ENCODE data around the gene IGF2BP2.

The IGF2BP2 gene

DNA sequence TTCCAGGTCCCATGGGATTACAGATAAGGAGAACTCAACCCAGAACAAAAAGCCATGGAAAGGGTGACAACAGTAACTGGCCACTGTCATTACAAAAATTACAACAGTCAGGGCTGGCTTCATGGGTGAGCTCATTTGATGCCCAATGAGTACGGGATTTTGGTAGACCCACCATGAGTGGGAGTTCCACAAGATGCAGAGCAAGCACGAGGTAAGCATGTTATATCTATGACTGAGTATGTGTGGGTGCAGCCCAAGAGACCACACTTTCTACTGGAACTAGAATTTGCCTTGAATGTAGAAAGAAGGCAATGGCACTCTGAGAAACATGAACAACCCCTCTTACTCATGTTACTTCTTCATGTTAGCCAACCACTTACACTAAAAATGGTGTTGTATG is 83.3 kb downstream of the IGF2BP2 start:
- Histone ChIP-seq H3K4me1 (ENCODE audit: control insufficient read depth, low read depth, low read length) (peaks cover 22% of the 10 kb centered on the region), H3K9ac (ENCODE audit: low read length) (no peak overlapping the region), H3K36me3 (ENCODE audit: control insufficient read depth, low read depth, low read length) (no peaks in the 10 kb centered on the region), H3K27ac (ENCODE audit: low read length) (no peak overlapping the region), H3K4me3 (ENCODE audit: low read length) (no peak overlapping the region), H3K27me3 (ENCODE audit: control insufficient read depth, insufficient read depth, low read length) (no peaks in the 10 kb centered on the region), H3K9me3 (ENCODE audit: control insufficient read depth, low read depth, low read length) (no peaks in the 10 kb centered on the region)

DNA sequence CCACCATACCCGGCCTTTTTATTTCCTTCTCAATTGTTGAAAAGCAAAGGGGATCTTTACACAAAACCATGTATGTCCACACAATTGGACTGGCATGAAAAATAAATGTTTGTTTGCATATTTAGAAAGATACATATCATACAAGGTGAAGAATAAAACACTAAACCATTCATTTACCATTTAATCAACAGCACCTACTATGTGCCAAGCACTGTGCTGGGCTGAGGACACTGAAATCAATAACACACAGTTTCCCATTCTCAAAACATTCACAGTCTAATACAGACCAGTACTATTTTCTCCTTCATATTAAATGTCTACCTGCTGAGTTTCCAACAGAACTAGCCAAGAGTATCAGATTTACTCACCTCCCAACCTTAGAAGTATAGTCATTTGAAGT is 84.7 kb downstream of the IGF2BP2 start:
- H3K27me3 ChIP-seq (ENCODE audit: control insufficient read depth, insufficient read depth, low read length), result no peaks in the 10 kb centered on the region
- H3K4me3 ChIP-seq (ENCODE audit: low read length), result no peak overlapping the region
- no peak overlapping the region for H3K27ac ChIP-seq (ENCODE audit: low read length)
- no peak overlapping the region for H3K9ac ChIP-seq (ENCODE audit: low read length)
- H3K9me3 ChIP-seq (ENCODE audit: control insufficient read depth, low read depth, low read length), result no peaks in the 10 kb centered on the region
- peaks cover 9% of the 10 kb centered on the region for H3K4me1 ChIP-seq (ENCODE audit: control insufficient read depth, low read depth, low read length)
- no peaks in the 10 kb centered on the region for H3K36me3 ChIP-seq (ENCODE audit: control insufficient read depth, low read depth, low read length)

DNA sequence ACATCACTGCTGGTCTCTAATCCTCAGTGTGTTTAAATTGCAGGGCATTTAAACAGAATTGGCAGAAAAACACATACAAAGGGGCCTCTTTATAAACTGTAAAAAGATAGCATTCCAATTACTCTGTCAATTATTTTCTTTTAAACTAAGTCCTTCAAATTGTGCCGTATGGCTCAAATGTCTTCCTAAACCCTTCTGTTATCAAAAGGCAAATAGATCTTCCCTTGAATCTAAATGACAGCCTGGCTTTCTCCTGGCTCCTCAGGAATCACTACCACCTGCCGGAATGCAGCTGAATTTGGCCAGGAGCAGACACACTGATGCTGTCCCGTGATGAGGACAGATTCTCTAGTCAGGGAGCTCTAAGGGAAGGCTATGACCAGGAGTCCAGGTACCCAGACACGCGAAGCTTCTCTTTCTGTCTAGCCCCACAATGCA is 85.6 kb downstream of the IGF2BP2 start:
- H3K4me1 ChIP-seq (ENCODE audit: control insufficient read depth, low read depth, low read length), result peaks cover 12% of the 10 kb centered on the region
- no peak overlapping the region for H3K27ac ChIP-seq (ENCODE audit: low read length)
- no peaks in the 10 kb centered on the region for H3K9me3 ChIP-seq (ENCODE audit: control insufficient read depth, low read depth, low read length)
- no peaks in the 10 kb centered on the region for H3K27me3 ChIP-seq (ENCODE audit: control insufficient read depth, insufficient read depth, low read length)
- no peaks in the 10 kb centered on the region for H3K36me3 ChIP-seq (ENCODE audit: control insufficient read depth, low read depth, low read length)
- no peak overlapping the region for H3K4me3 ChIP-seq (ENCODE audit: low read length)
- no peak overlapping the region for H3K9ac ChIP-seq (ENCODE audit: low read length)

DNA sequence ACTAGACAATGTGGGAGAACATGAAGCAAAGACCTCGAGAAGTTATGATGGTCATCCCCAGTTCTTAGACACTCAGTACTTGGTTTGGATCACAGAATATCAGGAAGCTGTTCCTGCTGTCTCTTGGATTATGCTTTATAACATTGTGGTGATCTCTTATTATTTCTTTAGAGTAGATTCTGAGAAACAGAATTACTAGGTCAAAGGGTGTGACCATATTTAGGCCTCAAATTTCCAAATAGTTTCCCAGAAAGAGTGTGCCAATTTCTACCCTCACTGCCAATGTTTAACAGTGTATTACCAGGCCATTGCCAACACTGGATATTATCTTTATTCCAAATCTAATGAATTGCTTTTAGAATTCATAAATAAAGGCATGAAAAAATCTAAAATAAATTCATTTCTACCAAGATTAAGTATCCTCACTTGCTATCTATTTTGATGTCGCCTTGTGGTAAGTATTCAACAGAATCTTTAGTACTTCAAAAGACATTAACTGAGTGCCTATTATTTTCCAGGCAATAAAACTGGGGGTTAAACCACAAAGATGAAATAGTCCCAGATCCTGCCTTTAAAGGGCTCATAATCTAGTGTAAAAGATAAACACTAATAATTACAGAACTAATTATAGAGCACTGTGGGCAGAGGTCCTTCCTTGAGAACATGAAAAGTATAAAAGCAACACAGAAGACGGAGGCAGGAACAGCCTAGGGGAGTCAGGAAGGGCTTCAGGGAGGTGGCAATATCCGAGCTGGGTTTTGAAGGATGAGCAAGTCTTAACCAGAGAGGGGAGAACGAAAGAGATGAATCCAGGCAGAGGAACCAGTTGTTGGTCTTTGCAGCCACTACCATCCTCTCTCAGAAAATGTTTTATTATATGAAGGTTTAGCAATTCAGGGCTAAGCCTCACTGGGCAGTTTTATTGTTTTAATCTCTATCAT is 86.8 kb downstream of the IGF2BP2 start:
- Histone ChIP-seq H3K27me3 (ENCODE audit: control insufficient read depth, insufficient read depth, low read length) (no peaks in the 10 kb centered on the region), H3K9ac (ENCODE audit: low read length) (no peak overlapping the region), H3K36me3 (ENCODE audit: control insufficient read depth, low read depth, low read length) (no peaks in the 10 kb centered on the region), H3K27ac (ENCODE audit: low read length) (no peak overlapping the region), H3K9me3 (ENCODE audit: control insufficient read depth, low read depth, low read length) (no peaks in the 10 kb centered on the region), H3K4me3 (ENCODE audit: low read length) (no peak overlapping the region), H3K4me1 (ENCODE audit: control insufficient read depth, low read depth, low read length) (peaks cover 16% of the 10 kb centered on the region)

DNA sequence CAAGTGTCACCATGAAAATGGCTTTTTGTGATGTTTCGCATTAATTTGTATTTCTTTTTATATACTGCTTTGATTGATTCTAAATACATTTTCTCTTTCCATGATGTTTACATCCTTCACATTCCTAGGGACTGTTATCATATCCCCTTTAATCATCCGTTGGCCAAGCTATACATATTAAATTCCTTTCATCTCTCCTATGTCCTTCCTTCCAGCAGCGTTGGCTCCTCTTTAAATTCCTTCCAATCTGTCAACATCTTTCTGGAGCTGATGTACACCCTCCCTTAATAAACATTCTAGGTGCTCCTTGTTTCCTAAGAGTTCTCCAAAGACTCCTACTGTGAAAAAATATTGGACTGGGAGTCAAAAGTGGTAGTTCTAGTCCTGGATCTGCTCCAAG is 87.8 kb downstream of the IGF2BP2 start:
- no peaks in the 10 kb centered on the region for H3K36me3 ChIP-seq (ENCODE audit: control insufficient read depth, low read depth, low read length)
- no peak overlapping the region for H3K9ac ChIP-seq (ENCODE audit: low read length)
- H3K27ac ChIP-seq (ENCODE audit: low read length), result no peak overlapping the region
- no peaks in the 10 kb centered on the region for H3K9me3 ChIP-seq (ENCODE audit: control insufficient read depth, low read depth, low read length)
- no peak overlapping the region for H3K4me3 ChIP-seq (ENCODE audit: low read length)
- H3K27me3 ChIP-seq (ENCODE audit: control insufficient read depth, insufficient read depth, low read length), result no peaks in the 10 kb centered on the region
- peaks cover 19% of the 10 kb centered on the region for H3K4me1 ChIP-seq (ENCODE audit: control insufficient read depth, low read depth, low read length)

DNA sequence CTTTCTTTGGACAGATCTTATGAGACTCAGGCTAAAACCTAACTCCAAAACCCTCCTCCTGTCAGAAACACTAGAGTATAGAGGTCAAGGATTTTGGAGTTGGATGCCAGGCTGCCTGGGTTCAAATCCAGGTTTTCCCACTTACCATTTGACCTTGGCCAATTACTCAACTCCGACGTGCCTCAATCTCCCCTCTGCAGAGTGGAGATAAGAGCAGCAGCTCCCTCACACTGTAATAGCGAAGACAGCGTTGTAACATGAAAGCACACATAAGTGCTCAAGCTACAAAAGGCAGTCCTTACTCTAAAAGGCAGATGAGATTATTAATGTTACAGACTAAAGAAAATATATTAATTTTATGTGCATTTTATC is 90.1 kb downstream of the IGF2BP2 start:
- Histone ChIP-seq H3K27me3 (ENCODE audit: control insufficient read depth, insufficient read depth, low read length) (no peaks in the 10 kb centered on the region), H3K27ac (ENCODE audit: low read length) (no peak overlapping the region), H3K4me1 (ENCODE audit: control insufficient read depth, low read depth, low read length) (peaks cover 15% of the 10 kb centered on the region)

DNA sequence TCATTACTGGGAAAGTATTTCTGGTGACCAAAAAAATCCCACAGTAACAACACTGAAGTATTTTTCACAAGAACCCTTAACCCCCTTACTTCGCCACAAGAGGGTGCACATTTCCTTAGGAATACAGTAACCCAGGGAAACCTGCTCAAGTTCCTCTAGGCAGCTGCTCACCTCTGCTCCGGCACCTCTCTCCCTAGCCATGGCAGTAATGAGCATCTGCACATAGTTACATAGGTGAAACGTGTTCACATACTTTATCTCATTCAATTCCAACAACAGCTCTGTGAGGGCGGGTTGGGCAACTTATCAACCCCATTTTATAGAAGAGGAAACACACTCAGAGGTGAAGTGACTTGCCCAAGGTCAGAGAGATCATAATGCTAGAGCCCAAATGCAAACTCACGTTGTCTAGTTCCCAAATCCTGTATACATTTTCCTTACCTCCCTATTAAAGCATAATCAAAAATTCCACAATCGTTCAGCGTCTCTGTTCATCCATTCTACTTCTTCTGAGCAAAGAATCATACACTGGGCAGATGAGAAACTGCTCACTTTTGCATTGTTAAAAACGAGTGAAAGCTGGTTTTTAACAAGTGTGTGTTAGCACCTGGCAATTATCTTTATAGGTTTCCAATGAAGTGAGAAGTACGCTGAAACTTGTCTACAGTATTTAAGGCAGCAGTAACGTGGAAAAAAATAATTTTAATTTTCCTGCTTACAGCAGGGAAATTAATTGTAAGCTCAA is 90.7 kb downstream of the IGF2BP2 start:
- Histone ChIP-seq H3K4me1 (ENCODE audit: control insufficient read depth, low read depth, low read length) (peaks cover 11% of the 10 kb centered on the region), H3K27ac (ENCODE audit: low read length) (no peak overlapping the region)

More for the DNA sequence above, 90.1 kb downstream of the IGF2BP2 start:
- no peak overlapping the region for H3K9ac ChIP-seq (ENCODE audit: low read length)
- H3K36me3 ChIP-seq (ENCODE audit: control insufficient read depth, low read depth, low read length), result no peaks in the 10 kb centered on the region
- H3K9me3 ChIP-seq (ENCODE audit: control insufficient read depth, low read depth, low read length), result no peaks in the 10 kb centered on the region
- no peak overlapping the region for H3K4me3 ChIP-seq (ENCODE audit: low read length)

DNA sequence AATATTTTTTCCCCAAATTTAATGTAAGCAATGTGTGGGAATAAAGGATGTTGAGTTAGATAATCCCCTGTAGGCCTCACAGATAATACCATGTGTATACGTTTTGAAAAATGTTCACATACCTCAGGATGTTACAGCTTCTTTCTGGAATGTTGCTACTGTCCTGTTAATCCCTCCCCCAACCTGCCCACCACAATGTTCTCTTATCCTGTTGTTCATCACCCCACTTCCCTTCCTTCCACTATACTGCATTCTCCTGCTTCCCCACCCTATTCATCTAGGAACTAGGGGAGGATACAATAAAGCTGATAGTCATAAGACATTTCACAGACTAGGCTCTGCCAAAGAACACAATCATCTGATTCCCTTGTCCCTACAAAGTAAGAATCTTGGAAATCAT is 92.1 kb downstream of the IGF2BP2 start:
- no peak overlapping the region for H3K9ac ChIP-seq (ENCODE audit: low read length)
- no peak overlapping the region for H3K4me3 ChIP-seq (ENCODE audit: low read length)
- H3K9me3 ChIP-seq (ENCODE audit: control insufficient read depth, low read depth, low read length), result no peaks in the 10 kb centered on the region
- H3K36me3 ChIP-seq (ENCODE audit: control insufficient read depth, low read depth, low read length), result no peaks in the 10 kb centered on the region
- no peak overlapping the region for H3K27ac ChIP-seq (ENCODE audit: low read length)
- no peaks in the 10 kb centered on the region for H3K27me3 ChIP-seq (ENCODE audit: control insufficient read depth, insufficient read depth, low read length)
- peaks cover 15% of the 10 kb centered on the region for H3K4me1 ChIP-seq (ENCODE audit: control insufficient read depth, low read depth, low read length)

More for the DNA sequence above, 90.7 kb downstream of the IGF2BP2 start:
- Histone ChIP-seq H3K9me3 (ENCODE audit: control insufficient read depth, low read depth, low read length) (no peaks in the 10 kb centered on the region), H3K9ac (ENCODE audit: low read length) (no peak overlapping the region), H3K36me3 (ENCODE audit: control insufficient read depth, low read depth, low read length) (no peaks in the 10 kb centered on the region), H3K4me3 (ENCODE audit: low read length) (no peak overlapping the region), H3K27me3 (ENCODE audit: control insufficient read depth, insufficient read depth, low read length) (no peaks in the 10 kb centered on the region)

DNA sequence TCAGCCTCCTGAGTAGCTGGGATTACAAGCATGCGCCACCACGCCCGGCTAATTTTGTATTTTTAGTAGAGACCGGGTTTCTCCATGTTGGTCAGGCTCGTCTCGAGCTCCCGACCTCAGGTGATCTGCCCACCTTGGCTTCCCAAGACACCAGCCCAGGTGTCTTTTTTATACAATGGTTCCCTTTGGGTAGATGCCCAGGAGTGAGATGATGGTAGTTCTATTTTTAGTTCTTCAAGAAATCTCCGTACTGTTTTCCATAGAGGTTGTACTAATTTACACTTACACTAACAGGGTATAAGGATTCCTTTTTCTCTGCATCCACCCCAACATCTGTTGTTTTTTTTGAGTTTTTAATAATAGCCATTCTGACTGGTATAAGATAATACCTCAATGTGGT is 94.3 kb downstream of the IGF2BP2 start:
- H3K4me1 ChIP-seq (ENCODE audit: control insufficient read depth, low read depth, low read length), result peaks cover 32% of the 10 kb centered on the region

DNA sequence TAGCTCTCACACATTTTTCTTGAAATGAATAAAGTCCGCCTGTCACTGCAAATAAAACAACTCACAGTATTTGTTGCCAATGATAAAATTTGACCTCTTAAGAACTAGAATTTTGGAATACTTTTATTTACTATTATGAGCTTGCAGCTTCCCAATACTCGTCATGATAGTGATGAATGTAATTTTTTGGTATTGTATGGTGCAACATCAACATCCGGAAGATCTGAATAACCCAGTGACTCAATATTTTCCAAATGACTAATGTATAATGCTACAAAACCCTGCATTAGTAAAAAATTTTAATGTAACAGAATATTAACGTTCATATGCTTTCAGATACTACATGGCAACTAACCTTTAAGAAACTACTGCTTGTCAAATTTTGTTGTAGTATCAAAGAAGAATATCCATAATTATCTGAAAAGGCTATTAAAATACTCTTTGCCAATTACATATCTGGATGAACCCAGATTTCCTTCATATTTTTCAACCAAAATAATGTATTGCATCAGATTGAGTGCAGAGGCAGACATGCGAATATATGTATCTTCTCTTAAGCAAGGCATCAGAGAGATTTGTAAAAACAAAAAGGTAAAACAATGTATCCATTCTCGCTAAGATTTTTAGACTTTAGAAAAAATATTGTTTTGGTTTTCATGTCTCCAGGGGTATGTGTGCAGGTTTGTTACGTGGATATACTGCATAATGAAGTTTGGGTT is 95.3 kb downstream of the IGF2BP2 start:
- Histone ChIP-seq H3K4me3 (ENCODE audit: low read length) (no peak overlapping the region), H3K9me3 (ENCODE audit: control insufficient read depth, low read depth, low read length) (no peaks in the 10 kb centered on the region), H3K27ac (ENCODE audit: low read length) (no peak overlapping the region), H3K4me1 (ENCODE audit: control insufficient read depth, low read depth, low read length) (peaks cover 42% of the 10 kb centered on the region), H3K9ac (ENCODE audit: low read length) (no peak overlapping the region), H3K36me3 (ENCODE audit: control insufficient read depth, low read depth, low read length) (no peaks in the 10 kb centered on the region), H3K27me3 (ENCODE audit: control insufficient read depth, insufficient read depth, low read length) (no peaks in the 10 kb centered on the region)

More for the DNA sequence above, 94.3 kb downstream of the IGF2BP2 start:
- Histone ChIP-seq H3K4me3 (ENCODE audit: low read length) (no peak overlapping the region), H3K27ac (ENCODE audit: low read length) (no peak overlapping the region), H3K9me3 (ENCODE audit: control insufficient read depth, low read depth, low read length) (no peaks in the 10 kb centered on the region), H3K27me3 (ENCODE audit: control insufficient read depth, insufficient read depth, low read length) (no peaks in the 10 kb centered on the region), H3K36me3 (ENCODE audit: control insufficient read depth, low read depth, low read length) (no peaks in the 10 kb centered on the region), H3K9ac (ENCODE audit: low read length) (no peak overlapping the region)

DNA sequence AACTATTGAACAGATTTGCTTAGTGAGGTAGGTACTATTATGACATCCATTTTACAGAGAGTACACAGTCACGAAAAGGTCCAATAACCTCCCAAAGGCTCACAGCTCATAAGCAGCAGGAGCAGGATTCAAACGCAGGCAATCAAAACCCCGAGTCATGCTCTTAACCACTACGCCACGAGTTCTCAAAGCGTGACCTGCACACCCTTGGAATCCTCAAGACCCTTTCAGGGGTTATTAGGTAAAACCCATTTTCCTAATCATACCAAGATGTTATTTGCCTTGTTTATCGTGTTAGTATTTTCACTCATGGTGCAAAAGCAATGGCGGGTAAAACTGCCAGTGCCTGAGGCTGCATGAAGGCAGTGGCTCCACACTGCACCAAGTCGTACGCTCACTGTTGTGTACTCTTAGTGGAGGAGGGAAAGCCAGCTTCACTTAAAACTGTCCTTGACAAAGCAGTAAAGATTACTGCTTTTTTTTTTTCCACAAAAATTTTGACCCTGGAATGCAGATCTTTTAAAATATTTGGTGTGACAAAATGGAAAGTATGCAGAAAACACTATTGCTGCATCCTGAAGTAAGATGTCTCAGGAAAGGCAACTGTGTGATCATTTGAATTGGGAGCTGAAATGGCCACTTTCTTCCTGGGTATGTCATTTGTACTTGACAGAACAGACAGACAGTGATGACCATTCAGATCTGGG is 96.1 kb downstream of the IGF2BP2 start:
- Histone ChIP-seq H3K36me3 (ENCODE audit: control insufficient read depth, low read depth, low read length) (no peaks in the 10 kb centered on the region), H3K4me3 (ENCODE audit: low read length) (no peak overlapping the region), H3K9me3 (ENCODE audit: control insufficient read depth, low read depth, low read length) (no peaks in the 10 kb centered on the region), H3K4me1 (ENCODE audit: control insufficient read depth, low read depth, low read length) (peaks cover 45% of the 10 kb centered on the region), H3K9ac (ENCODE audit: low read length) (no peak overlapping the region), H3K27me3 (ENCODE audit: control insufficient read depth, insufficient read depth, low read length) (no peaks in the 10 kb centered on the region), H3K27ac (ENCODE audit: low read length) (no peak overlapping the region)
